GM12874 (cell line): ENCODE measurements around the gene ATP23.

Experiments used
- CTCF ChIP-seq: IDR thresholded peaks from 2 replicates; pipeline ENCODE4 v1.5.1; 2011; ENCODE audit warnings: low read depth, mild to moderate bottlenecking, control low read depth, low read length, moderate library complexity; ENCODE audit not compliant: insufficient read depth

Gene ATP23

GRCh38 chr12:57998251-57998650 is 56.9 kb downstream of the ATP23 start:
- no peak for TF ChIP-seq CTCF

- no peak for TF ChIP-seq CTCF
Measured at GRCh38 chr12:58000499-58000898, 59.1 kb downstream of the ATP23 start.

GRCh38 chr12:58007875-58008274 is 66.5 kb downstream of the ATP23 start:
- no peak for TF ChIP-seq CTCF

- TF ChIP-seq CTCF, result no peak
Measured at GRCh38 chr12:58008634-58009033, 67.3 kb downstream of the ATP23 start.
